Mesangial cell (primary cell): ENCODE measurements around the gene ADIPOQ. TPM values are rescaled to one million over a fixed set of nuclear protein-coding genes. Genes with fewer than 3 reads are reported as not detected.

ENCODE experiments used
- total RNA-seq: library from RNA; depleted of rRNA; stranded (reverse); fragments of >200 nt; gene quantifications from 2 replicates; pipeline ENCODE4 v1.2.3, GENCODE V29; 2015

ADIPOQ gene
- not detected in 2 replicates for total RNA-seq

DNA sequence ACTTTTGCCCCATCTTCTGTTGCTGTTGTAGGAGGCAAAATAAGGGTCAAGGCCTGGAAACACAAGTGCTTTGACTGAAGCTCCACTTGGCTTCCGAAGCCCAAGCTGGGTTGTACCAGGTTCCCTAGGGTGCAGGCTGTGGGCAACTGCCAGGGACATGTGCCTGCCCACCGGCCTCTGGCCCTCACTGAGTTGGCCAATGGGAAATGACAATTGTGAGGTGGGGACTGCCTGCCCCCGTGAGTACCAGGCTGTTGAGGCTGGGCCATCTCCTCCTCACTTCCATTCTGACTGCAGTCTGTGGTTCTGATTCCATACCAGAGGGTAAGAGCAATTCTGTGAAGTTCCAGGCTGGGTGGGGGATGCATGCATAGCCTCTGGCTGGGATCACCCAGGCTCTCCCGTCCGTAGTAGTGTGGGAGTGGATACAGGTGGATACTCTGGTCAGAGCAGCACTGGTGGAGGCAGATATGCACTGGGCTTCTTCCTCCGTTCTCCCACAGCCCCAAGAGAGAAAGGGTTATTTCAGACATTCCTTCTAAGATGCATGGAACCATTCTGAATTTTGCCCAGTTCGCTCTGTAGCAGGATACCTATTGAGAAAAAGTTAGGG lies at the start of gene ADIPOQ:
ADIPOQ (plus strand) TSS at position 285 of the 613 bp plus-strand sequence. CDS start 10,349 bp downstream, outside the sequence.

DNA sequence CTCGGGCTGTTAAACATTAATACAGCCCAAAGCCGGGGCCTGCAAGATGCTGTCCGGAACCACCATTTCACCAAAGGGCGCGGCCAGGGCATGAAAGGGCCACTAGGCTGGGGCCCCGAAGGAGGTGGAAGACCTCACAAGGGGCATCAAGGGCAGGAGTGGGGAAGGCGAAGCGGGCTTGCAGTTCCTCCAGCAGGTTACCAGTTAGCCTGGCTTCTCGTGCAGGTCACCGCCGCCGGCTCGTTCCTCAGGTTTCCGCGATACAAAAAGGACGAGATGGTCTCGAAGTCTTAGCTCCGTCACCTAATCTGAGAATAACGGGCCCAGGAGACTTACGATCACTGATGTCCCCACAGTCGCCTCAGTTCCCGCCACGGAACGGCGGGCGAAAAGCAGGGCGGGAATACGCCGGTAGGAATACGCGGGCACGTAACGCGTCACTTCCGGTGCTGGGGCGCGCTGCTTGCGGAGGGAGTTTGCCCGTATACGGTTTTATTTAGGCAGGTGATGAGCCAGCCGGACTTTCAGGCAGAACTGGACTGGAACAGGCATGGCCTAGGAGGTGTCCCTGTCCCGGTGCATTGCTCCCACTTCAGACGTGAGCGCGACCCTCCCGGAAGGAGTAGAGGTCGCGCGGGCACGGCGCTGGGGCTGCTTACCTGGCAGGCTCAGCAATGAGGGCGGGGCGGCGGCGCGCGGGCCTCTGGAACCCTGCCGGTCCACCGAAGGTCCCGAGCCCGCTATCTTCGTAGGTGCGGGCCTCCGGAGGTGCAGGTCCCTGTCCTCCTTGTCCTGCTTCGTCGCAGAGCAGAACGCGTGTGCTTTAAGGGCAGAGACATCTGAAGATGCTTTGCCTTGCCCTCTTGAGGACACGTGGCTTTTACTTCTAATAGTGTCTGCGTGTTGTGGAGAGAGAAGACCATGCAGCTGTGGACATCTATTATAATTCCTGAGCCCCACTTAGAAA lies 36.1 kb upstream of the ADIPOQ start, which contains the start of gene RFC4:
RFC4 (minus strand) TSS at position 394 of the 967 bp plus-strand sequence. CDS start 1,769 bp downstream, outside the sequence.

Other genes with a start within 250 kb of the ADIPOQ start
- gene AHSG, start 229.7 kb upstream of the ADIPOQ start, total RNA-seq = not detected in 2 replicates
- gene FETUB, start 202.3 kb upstream of the ADIPOQ start, total RNA-seq = not detected in 2 replicates
- not detected in 2 replicates for gene HRG, start 176.7 kb upstream of the ADIPOQ start, total RNA-seq
- not detected in 2 replicates for gene KNG1, start 125.4 kb upstream of the ADIPOQ start, total RNA-seq
- gene EIF4A2, start 59.1 kb upstream of the ADIPOQ start, total RNA-seq = 110 and 233 TPM in 2 replicates
- 7.5 and 49.0 TPM in 2 replicates for gene RFC4, start 36.2 kb upstream of the ADIPOQ start, total RNA-seq
- gene ST6GAL1, start 87.8 kb downstream of the ADIPOQ start, total RNA-seq = 22.7 and 48.6 TPM in 2 replicates